PC-9 (cell line): ENCODE results near the gene AMBRA1. TPM values are rescaled to one million over a fixed set of nuclear protein-coding genes. Genes with fewer than 3 reads are reported as not detected.

Experiments
- BruUV-seq: library from RNA; stranded (reverse); fragments of 400-500 nt; replicated peaks from 2 replicates; lab custom pipeline; 2021; lab: Mats Ljungman, UMichigan
- CTCF ChIA-PET: fragments of 300-600 bp; sonication (Branson Sonifier 250); formaldehyde crosslinking; loops from one replicate; lab custom pipeline; 2022; ENCODE audit warnings: antibody characterized with exemption; lab: Charles Lee
- POLR2A ChIA-PET: fragments of 300-600 bp; sonication (Branson Sonifier 250); formaldehyde crosslinking; loops from one replicate; lab custom pipeline; 2022; ENCODE audit warnings: antibody characterized with exemption; ENCODE audit not compliant: unreplicated experiment; lab: Charles Lee
- DNase-seq, 2 experiments: peaks; one replicate each; pipeline versions ENCODE4 v3.0.0 to v3.0.0-alpha.2; 2015 to 2022; ENCODE audit warnings: mixed read lengths in 1 of 2
- H2AFZ ChIP-seq: fragments of 200-600 bp; sonication (generic); 2 replicates; pipeline ENCODE4 v1.8.1; 2017; ENCODE audit warnings: antibody characterized with exemption
- H3F3A ChIP-seq: fragments of 200-600 bp; sonication (generic); 2 replicates; pipeline ENCODE4 v1.8.1; 2017; ENCODE audit warnings: antibody characterized with exemption, mild to moderate bottlenecking, low read depth; ENCODE audit not compliant: insufficient read depth
- H3K27ac ChIP-seq: fragments of 200-600 bp; sonication (generic); 2 replicates; pipeline ENCODE4 v1.6.1; 2016; ENCODE audit warnings: mixed run types
- H3K27me3 ChIP-seq: fragments of 200-600 bp; sonication (generic); 2 replicates; pipeline ENCODE4 v1.6.1; 2016; ENCODE audit warnings: low read depth, mixed run types; ENCODE audit not compliant: insufficient read depth
- H3K36me3 ChIP-seq: fragments of 200-600 bp; sonication (generic); 2 replicates; pipeline ENCODE4 v1.6.1; 2016; ENCODE audit warnings: low read depth, mixed run types
- H3K4me1 ChIP-seq: fragments of 200-600 bp; sonication (generic); replicated peaks from 2 replicates; pipeline ENCODE4 v1.6.1; 2016; ENCODE audit warnings: mixed run types; ENCODE audit not compliant: insufficient read depth
- H3K4me2 ChIP-seq: fragments of 200-600 bp; sonication (generic); 2 replicates; pipeline ENCODE4 v1.6.1; 2017; ENCODE audit warnings: mixed run types
- H3K4me3 ChIP-seq: fragments of 200-600 bp; sonication (generic); 2 replicates; pipeline ENCODE4 v1.6.1; 2016; ENCODE audit warnings: mixed run types
- H3K79me2 ChIP-seq: fragments of 200-600 bp; sonication (generic); 2 replicates; pipeline ENCODE4 v1.6.1; 2017; ENCODE audit warnings: low read depth, mixed run types
- H3K9me2 ChIP-seq: fragments of 200-600 bp; sonication (generic); 2 replicates; pipeline ENCODE4 v1.8.1; 2017; ENCODE audit warnings: mild to moderate bottlenecking; ENCODE audit not compliant: insufficient read depth
- H3K9me3 ChIP-seq: fragments of 200-600 bp; sonication (generic); 2 replicates; pipeline ENCODE4 v1.8.1; 2016; ENCODE audit warnings: low read depth; ENCODE audit not compliant: insufficient read depth
- H4K20me1 ChIP-seq: fragments of 200-600 bp; sonication (generic); 2 replicates; pipeline ENCODE4 v1.8.1; 2017; ENCODE audit not compliant: insufficient read depth
- CTCF ChIP-seq: fragments of 200-600 bp; sonication (generic); conservative IDR thresholded peaks from 2 replicates; pipeline ENCODE4 v1.6.1; 2017; ENCODE audit warnings: mixed run types, antibody characterized with exemption, mild to moderate bottlenecking, moderate library complexity
- EZH2 ChIP-seq: fragments of 200-600 bp; sonication (generic); IDR thresholded peaks from 2 replicates; pipeline ENCODE4 v1.8.0; 2017; ENCODE audit warnings: antibody characterized with exemption, low read depth
- intact Hi-C: fragments of 100-400 bp; cut with micrococcal nuclease; formaldehyde crosslinking; loops from one replicate; pipeline ENCODE4 v1.10.0; 2022; ENCODE audit not compliant: unreplicated experiment
- total RNA-seq: library from RNA; stranded (reverse); gene quantifications from 2 replicates; pipeline ENCODE4 v1.2.3, GENCODE V29; 2021

AMBRA1 gene
- total RNA-seq, 1 experiment from 2014 or later = 41.4 TPM

- no peak for DNase-seq
- Histone ChIP-seq H3K9me2 (no peaks in the 10 kb centered on the region), H3K27me3 (no peaks in the 10 kb centered on the region), H3K4me1 (no peaks in the 10 kb centered on the region), H4K20me1 (peaks cover 20% of the 10 kb centered on the region), H3K9me3 (no peaks in the 10 kb centered on the region), H2AFZ (no peak overlapping the region), H3K36me3 (no peaks in the 10 kb centered on the region; the same call in 1 of the 2 replicates), H3K4me3 (no peak overlapping the region), H3F3A (no peaks in the 10 kb centered on the region), H3K27ac (no peak overlapping the region), H3K4me2 (no peak overlapping the region), H3K79me2 (no peaks in the 10 kb centered on the region)
- CTCF ChIA-PET = no interaction called here
- intact Hi-C loops = no loop called here
- TF ChIP-seq EZH2 (no peak), CTCF (no peak)
- POLR2A ChIA-PET = interaction anchor here (0.5 kb wide), 1 partner anchor 170 kb away, joined by 3 read pairs; no protein-coding TSS in a partner anchor
- BruUV-seq = no TSS peak
These were observed 114.2 kb downstream of the AMBRA1 start for GRCh38 chr11:46479601-46480000.

- BruUV-seq = no TSS peak
- Histone ChIP-seq H3F3A (peaks cover 11% of the 10 kb centered on the region), H2AFZ (no peak overlapping the region), H3K4me2 (no peak overlapping the region), H3K36me3 (no peaks in the 10 kb centered on the region; the same call in 1 of the 2 replicates), H3K27me3 (no peaks in the 10 kb centered on the region), H3K27ac (no peak overlapping the region), H3K4me1 (peaks cover 6% of the 10 kb centered on the region), H3K9me2 (no peaks in the 10 kb centered on the region), H4K20me1 (peaks cover 29% of the 10 kb centered on the region), H3K79me2 (no peaks in the 10 kb centered on the region; the same call in 1 of the 2 replicates), H3K4me3 (no peak overlapping the region), H3K9me3 (no peaks in the 10 kb centered on the region)
- intact Hi-C loops = no loop called here
- TF ChIP-seq EZH2 = no peak
- TF ChIP-seq CTCF = no peak
- CTCF ChIA-PET = interaction anchor here (0.7 kb wide), 1 partner anchor 37 kb away, joined by 10 read pairs; no protein-coding TSS in a partner anchor
- no peak for DNase-seq
- POLR2A ChIA-PET = no interaction called here
These were observed 115.6 kb downstream of the AMBRA1 start for GRCh38 chr11:46478196-46478595.

- H3K9me3 ChIP-seq = no peaks in the 10 kb centered on the region
- peaks cover 17% of the 10 kb centered on the region for H3K4me1 ChIP-seq
- peaks cover 40% of the 10 kb centered on the region for H4K20me1 ChIP-seq
- no peak overlapping the region for H3K4me2 ChIP-seq
- intact Hi-C loops = no loop called here
- no peak overlapping the region for H2AFZ ChIP-seq
- ChIA-PET POLR2A (interaction anchor here (0.6 kb wide), 1 partner anchor 165 kb away, joined by 3 read pairs; no protein-coding TSS in a partner anchor), CTCF (interaction anchor here (0.7 kb wide), 2 partner anchors 72 to 649 kb away, joined by 3 to 8 read pairs; no protein-coding TSS in a partner anchor)
- H3F3A ChIP-seq = peaks cover 22% of the 10 kb centered on the region
- no peaks in the 10 kb centered on the region; the same call in 1 of the 2 replicates for H3K36me3 ChIP-seq
- H3K27me3 ChIP-seq = no peaks in the 10 kb centered on the region
- no peak for TF ChIP-seq EZH2
- DNase-seq = no peak
- no TSS peak for BruUV-seq
- no peaks in the 10 kb centered on the region; the same call in 1 of the 2 replicates for H3K79me2 ChIP-seq
- H3K4me3 ChIP-seq = no peak overlapping the region
- no peaks in the 10 kb centered on the region for H3K9me2 ChIP-seq
- H3K27ac ChIP-seq = no peak overlapping the region
These were observed 116.7 kb downstream of the AMBRA1 start for GRCh38 chr11:46477136-46477535.
